ENCODE data around the gene SIRPG.

SIRPG gene

GRCh38 chr20:1600736-1601135, 56.8 kb downstream of the SIRPG start:
- no peak for DNase-seq (ENCODE audit: low read depth, low spot score)
- Histone ChIP-seq H3K27ac (ENCODE audit: low read length) (no peak overlapping the region), H3K4me1 (ENCODE audit: control insufficient read depth, insufficient read depth, low read length) (no peaks in the 10 kb centered on the region), H3K36me3 (ENCODE audit: control insufficient read depth, insufficient read depth, low read length) (no peaks in the 10 kb centered on the region), H3K9me3 (ENCODE audit: control insufficient read depth, insufficient read depth, low read length) (no peaks in the 10 kb centered on the region), H3K27me3 (ENCODE audit: control insufficient read depth, insufficient read depth, low read length) (no peaks in the 10 kb centered on the region), H3K4me3 (ENCODE audit: low read length) (no peak overlapping the region)
- WGBS (ENCODE audit: insufficient coverage, insufficient read length): no CpG with 5 or more reads among the region's 5 CpGs

DNA sequence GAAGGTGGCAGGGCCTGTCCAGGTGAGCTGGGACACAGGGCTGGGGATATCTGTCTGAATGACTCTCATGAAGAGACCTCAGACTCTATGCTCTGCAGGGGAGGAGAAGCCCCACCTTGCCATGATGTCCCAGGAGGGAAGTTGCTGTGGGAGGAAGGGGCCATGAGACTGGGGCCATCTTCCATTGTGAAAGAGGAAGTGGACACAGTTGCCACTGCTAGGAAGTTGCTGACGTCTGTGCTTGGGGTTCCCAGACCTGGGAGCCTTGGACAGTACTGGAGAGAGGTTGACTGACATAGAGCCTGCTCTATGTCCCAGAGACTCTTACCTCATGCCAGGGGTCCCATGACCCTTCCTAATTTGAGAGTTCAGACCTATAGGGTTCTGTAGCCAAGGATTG, 62.2 kb downstream of the SIRPG start:
- H3K4me3 ChIP-seq (ENCODE audit: low read length): no peak overlapping the region
- WGBS (ENCODE audit: insufficient coverage, insufficient read length): no CpG with 5 or more reads among the region's 1 CpG
- H3K36me3 ChIP-seq (ENCODE audit: control insufficient read depth, insufficient read depth, low read length): no peaks in the 10 kb centered on the region
- DNase-seq (ENCODE audit: low read depth, low spot score): no peak
- H3K27me3 ChIP-seq (ENCODE audit: control insufficient read depth, insufficient read depth, low read length): no peaks in the 10 kb centered on the region
- H3K27ac ChIP-seq (ENCODE audit: low read length): no peak overlapping the region
- H3K4me1 ChIP-seq (ENCODE audit: control insufficient read depth, insufficient read depth, low read length): no peaks in the 10 kb centered on the region
- no peaks in the 10 kb centered on the region for H3K9me3 ChIP-seq (ENCODE audit: control insufficient read depth, insufficient read depth, low read length)

DNA sequence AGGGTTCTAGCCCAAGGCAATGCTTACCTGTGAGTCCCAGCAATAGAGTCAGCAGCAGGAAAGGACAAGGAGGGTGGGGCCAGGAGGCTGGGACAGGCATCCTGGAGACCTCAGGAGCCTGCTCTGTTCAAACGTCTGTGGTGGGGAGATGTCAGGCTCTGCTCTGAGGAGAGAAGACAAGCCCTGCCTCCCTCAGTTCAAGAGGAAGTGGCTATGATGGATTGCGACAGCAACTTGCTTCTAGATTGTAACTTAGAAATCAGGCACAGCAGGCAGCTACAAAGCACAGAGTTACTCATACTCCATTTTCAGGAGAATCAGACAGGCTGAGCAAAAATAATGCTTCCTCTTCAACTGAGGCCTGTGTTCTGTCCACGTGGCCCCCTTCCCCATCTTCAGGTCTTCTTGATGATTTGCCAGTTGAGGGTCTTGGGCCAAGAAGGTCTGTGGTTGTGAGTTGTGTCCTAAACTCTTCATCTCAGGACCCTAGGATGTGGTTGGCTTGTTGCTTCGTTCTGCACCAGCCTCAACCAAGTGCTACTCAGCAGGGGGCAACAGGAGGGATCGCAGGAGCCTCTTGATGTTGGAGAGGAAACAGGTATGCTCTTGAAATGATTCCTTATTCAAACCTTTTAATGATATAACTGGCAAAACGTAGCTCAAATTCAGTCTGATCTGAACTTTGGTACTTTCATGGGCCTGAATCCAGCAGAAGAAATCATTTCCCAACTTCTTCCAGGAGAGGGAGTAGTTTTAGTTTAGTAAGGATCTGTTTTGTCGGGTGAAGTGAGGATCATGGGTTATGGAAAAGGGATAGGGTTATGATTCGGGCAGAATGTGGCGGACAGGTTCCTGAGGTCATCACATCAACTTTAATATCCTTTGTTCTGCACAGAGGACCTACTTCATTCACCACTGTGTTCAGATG, 68.8 kb downstream of the SIRPG start:
- no peak for DNase-seq (ENCODE audit: low read depth, low spot score)
- H3K27ac ChIP-seq (ENCODE audit: low read length): no peak overlapping the region

GRCh38 chr20:1587781-1588532, 69.6 kb downstream of the SIRPG start:
- Histone ChIP-seq H3K36me3 (ENCODE audit: control insufficient read depth, insufficient read depth, low read length) (no peaks in the 10 kb centered on the region), H3K4me1 (ENCODE audit: control insufficient read depth, insufficient read depth, low read length) (no peaks in the 10 kb centered on the region), H3K4me3 (ENCODE audit: low read length) (no peak overlapping the region), H3K27ac (ENCODE audit: low read length) (no peak overlapping the region), H3K27me3 (ENCODE audit: control insufficient read depth, insufficient read depth, low read length) (no peaks in the 10 kb centered on the region), H3K9me3 (ENCODE audit: control insufficient read depth, insufficient read depth, low read length) (no peaks in the 10 kb centered on the region)
- WGBS (ENCODE audit: insufficient coverage, insufficient read length): no CpG with 5 or more reads among the region's 3 CpGs
- no peak for DNase-seq (ENCODE audit: low read depth, low spot score)

More for the DNA sequence above, 68.8 kb downstream of the SIRPG start:
- H3K4me3 ChIP-seq (ENCODE audit: low read length): no peak overlapping the region
- no peaks in the 10 kb centered on the region for H3K4me1 ChIP-seq (ENCODE audit: control insufficient read depth, insufficient read depth, low read length)
- no peaks in the 10 kb centered on the region for H3K36me3 ChIP-seq (ENCODE audit: control insufficient read depth, insufficient read depth, low read length)
- no CpG with 5 or more reads among the region's 9 CpGs for WGBS (ENCODE audit: insufficient coverage, insufficient read length)
- no peaks in the 10 kb centered on the region for H3K27me3 ChIP-seq (ENCODE audit: control insufficient read depth, insufficient read depth, low read length)
- H3K9me3 ChIP-seq (ENCODE audit: control insufficient read depth, insufficient read depth, low read length): no peaks in the 10 kb centered on the region

GRCh38 chr20:1579488-1579887, 78.1 kb downstream of the SIRPG start:
- no peaks in the 10 kb centered on the region for H3K4me1 ChIP-seq (ENCODE audit: control insufficient read depth, insufficient read depth, low read length)
- H3K27ac ChIP-seq (ENCODE audit: low read length): no peak overlapping the region
- DNase-seq (ENCODE audit: low read depth, low spot score): no peak
- no peaks in the 10 kb centered on the region for H3K36me3 ChIP-seq (ENCODE audit: control insufficient read depth, insufficient read depth, low read length)
- WGBS (ENCODE audit: insufficient coverage, insufficient read length): no CpG with 5 or more reads among the region's 6 CpGs
- no peaks in the 10 kb centered on the region for H3K9me3 ChIP-seq (ENCODE audit: control insufficient read depth, insufficient read depth, low read length)
- no peak overlapping the region for H3K4me3 ChIP-seq (ENCODE audit: low read length)
- H3K27me3 ChIP-seq (ENCODE audit: control insufficient read depth, insufficient read depth, low read length): no peaks in the 10 kb centered on the region

All from iPS DF 6.9 (cell line).